Measurements from ENCODE around the gene PTDSS2.
"Not testable (repeated sequence)": the region's sequence is repeated elsewhere in the genome, so short reads cannot be mapped to it uniquely, and the experiment has no call there.

PTDSS2 gene

GRCh38 chr11:452203-452744 is 2.2 kb downstream of the PTDSS2 start:
- DNase-seq: no peak

GRCh38 chr11:452916-453527 is 2.9 kb downstream of the PTDSS2 start:
- DNase-seq: no peak

- no peak for DNase-seq
Measured at GRCh38 chr11:453564-453963, 3.5 kb downstream of the PTDSS2 start.

- DNase-seq: no peak
Measured at GRCh38 chr11:454043-454442, 4.0 kb downstream of the PTDSS2 start.

- no peak for DNase-seq
Measured at GRCh38 chr11:454801-455565, 4.9 kb downstream of the PTDSS2 start.

GRCh38 chr11:455566-456147 is 5.6 kb downstream of the PTDSS2 start:
- no peak for DNase-seq

GRCh38 chr11:456533-456932 is 6.5 kb downstream of the PTDSS2 start:
- DNase-seq: no peak

- no peak for DNase-seq
Measured at GRCh38 chr11:457111-457760, 7.2 kb downstream of the PTDSS2 start.

GRCh38 chr11:459511-460220 is 9.6 kb downstream of the PTDSS2 start:
- no peak for DNase-seq

- DNase-seq: no peak
Measured at GRCh38 chr11:460331-461199, 10.5 kb downstream of the PTDSS2 start.

- DNase-seq: no peak
Measured at GRCh38 chr11:461626-462025, 11.5 kb downstream of the PTDSS2 start.

GRCh38 chr11:462107-462890 is 12.2 kb downstream of the PTDSS2 start:
- no peak for DNase-seq

- no peak for DNase-seq
Measured at GRCh38 chr11:464316-464715, 14.2 kb downstream of the PTDSS2 start.

GRCh38 chr11:465896-466530 is 15.9 kb downstream of the PTDSS2 start:
- no peak for DNase-seq

- DNase-seq: no peak
Measured at GRCh38 chr11:468036-468435, 18.0 kb downstream of the PTDSS2 start.

GRCh38 chr11:468493-468892 is 18.4 kb downstream of the PTDSS2 start:
- DNase-seq: no peak

- DNase-seq: not testable (repeated sequence)
Measured at GRCh38 chr11:469026-469683, 19.1 kb downstream of the PTDSS2 start.

- DNase-seq: no peak
Measured at GRCh38 chr11:469684-470560, 19.8 kb downstream of the PTDSS2 start.
